Caco-2 (cell line): ENCODE data around the gene OGDH. TPM values are rescaled to one million over a fixed set of nuclear protein-coding genes. Genes with fewer than 3 reads are reported as not detected.

Experiments
- BruUV-seq: library from RNA; stranded (reverse); fragments of 400-500 nt; replicated peaks from 2 replicates; lab custom pipeline; 2021; lab: Mats Ljungman, UMichigan
- CTCF ChIA-PET: fragments of 300-600 bp; sonication (Branson Sonifier 250); formaldehyde crosslinking; loops from one replicate; lab custom pipeline; 2022; ENCODE audit warnings: antibody characterized with exemption; lab: Charles Lee
- POLR2A ChIA-PET: fragments of 300-600 bp; sonication (Branson Sonifier 250); formaldehyde crosslinking; loops from one replicate; lab custom pipeline; 2022; ENCODE audit warnings: antibody characterized with exemption; lab: Charles Lee
- DNase-seq, 2 experiments: peaks; one replicate each; pipeline versions ENCODE4 v3.0.0 to v3.0.0-alpha.2; 2020 to 2022
- H3K27me3 ChIP-seq: replicated peaks from 2 replicates; pipeline ENCODE4 v1.6.0; 2011; ENCODE audit warnings: low read length; ENCODE audit not compliant: control insufficient read depth, insufficient read depth
- H3K36me3 ChIP-seq: 2 replicates; pipeline ENCODE4 v1.5.1; 2011; ENCODE audit warnings: low read length; ENCODE audit not compliant: control insufficient read depth, insufficient read depth
- H3K4me1 ChIP-seq: fragments of 250-450 bp; sonication (Bioruptor Pico); 2 replicates; pipeline ENCODE4 v1.5.1; 2020; ENCODE audit warnings: mild to moderate bottlenecking
- H3K4me3 ChIP-seq: 2 replicates; pipeline ENCODE4 v1.5.1; 2011; ENCODE audit warnings: low read depth, mild to moderate bottlenecking, control low read depth, low read length
- H3K9me3 ChIP-seq: fragments of 250-450 bp; sonication (Bioruptor Pico); 2 replicates; pipeline ENCODE4 v1.5.1; 2020; ENCODE audit warnings: mild to moderate bottlenecking, moderate library complexity
- H3K27ac Mint-ChIP-seq: one replicate; pipeline ENCODE4 v1.8.0; 2022; ENCODE audit warnings: mixed read lengths; ENCODE audit not compliant: unreplicated experiment
- H3K27me3 Mint-ChIP-seq: one replicate; pipeline ENCODE4 v1.8.0; 2022; ENCODE audit warnings: mixed read lengths; ENCODE audit not compliant: insufficient read depth, unreplicated experiment
- H3K36me3 Mint-ChIP-seq: one replicate; pipeline ENCODE4 v1.8.0; 2022; ENCODE audit warnings: mild to moderate bottlenecking, mixed read lengths; ENCODE audit not compliant: insufficient read depth, unreplicated experiment
- H3K4me1 Mint-ChIP-seq: one replicate; pipeline ENCODE4 v1.8.0; 2022; ENCODE audit warnings: low read depth, mixed read lengths; ENCODE audit not compliant: unreplicated experiment
- H3K4me3 Mint-ChIP-seq: one replicate; pipeline ENCODE4 v1.8.0; 2022; ENCODE audit warnings: mild to moderate bottlenecking, moderate library complexity, mixed read lengths; ENCODE audit not compliant: unreplicated experiment
- H3K9me3 Mint-ChIP-seq: one replicate; pipeline ENCODE4 v1.8.0; 2022; ENCODE audit warnings: mixed read lengths; ENCODE audit not compliant: unreplicated experiment
- CTCF ChIP-seq, 2 experiments: fragments of 200-600 bp in 1 of 2; IDR thresholded peaks; 1 replicate in 1 of 2; 2 replicates in 1 of 2; pipeline versions ENCODE4 v1.5.1 to v1.8.0; 2011 to 2022; ENCODE audit warnings: antibody characterized with exemption in 1 of 2, control low read depth in 1 of 2, inconsistent platforms in 1 of 2, low read depth in 1 of 2, low read length in 1 of 2, mild to moderate bottlenecking in 1 of 2, moderate library complexity in 1 of 2; ENCODE audit not compliant: insufficient read depth in 1 of 2, severe bottlenecking in 1 of 2, unreplicated experiment in 1 of 2
- intact Hi-C: fragments of 100-400 bp; cut with micrococcal nuclease; formaldehyde crosslinking; loops from one replicate; pipeline ENCODE4 v1.10.0; 2022; ENCODE audit not compliant: unreplicated experiment
- total RNA-seq: library from RNA; stranded (reverse); gene quantifications from 2 replicates; pipeline ENCODE4 v1.2.3, GENCODE V29; 2022

OGDH gene
- total RNA-seq, 1 experiment from 2014 or later, result 62.1 TPM

DNA sequence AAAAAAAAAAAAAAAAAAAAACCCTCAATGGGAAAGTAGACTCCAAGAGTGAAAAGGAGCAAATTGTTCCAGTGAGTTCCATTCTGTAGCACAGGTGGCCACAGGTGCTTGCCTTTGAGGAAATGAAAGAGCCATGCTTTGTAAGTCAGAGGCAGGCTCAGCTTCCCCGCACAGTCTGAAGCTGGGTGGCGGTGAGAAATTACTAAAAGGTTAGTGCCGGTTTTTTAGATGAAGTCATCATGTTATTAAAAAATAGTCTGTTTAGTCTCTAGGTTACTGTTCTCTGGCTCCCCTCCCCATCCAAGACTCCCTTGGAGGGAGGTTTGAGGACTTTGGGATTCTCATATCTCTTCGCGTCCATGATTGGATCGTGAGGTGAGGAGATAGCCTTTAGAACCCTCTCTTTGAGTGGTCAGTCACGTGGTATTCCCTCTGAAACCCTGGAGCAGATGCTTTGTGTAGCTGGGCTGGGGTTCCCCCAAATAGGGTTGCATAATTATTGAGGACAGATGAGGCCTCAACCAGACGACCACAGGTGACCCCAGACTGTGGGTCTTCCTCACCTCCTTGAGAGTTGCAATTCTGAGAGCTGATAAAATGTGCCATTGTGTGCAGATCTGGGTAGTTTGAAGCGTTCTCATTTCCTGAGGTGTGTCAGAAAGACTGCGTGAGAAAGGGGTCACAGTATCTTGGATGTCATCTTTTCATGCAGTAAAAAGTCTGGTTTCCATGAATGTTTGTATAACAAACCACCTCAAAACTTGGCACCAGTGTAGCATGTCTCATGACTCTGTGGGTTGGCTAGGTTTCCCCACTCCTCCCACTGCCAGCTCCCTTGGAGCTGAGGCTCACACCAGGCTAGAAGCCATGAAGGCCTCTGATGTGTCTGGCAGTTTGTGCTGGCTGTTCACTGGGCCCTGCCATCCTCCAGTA lies 27.1 kb downstream of the OGDH start:
- H3K36me3 ChIP-seq, result no peaks in the 10 kb centered on the region; the same call in 1 of the 2 replicates
- intact Hi-C loops, result loop anchor here (1.0 kb wide), 2 partner anchors 15 to 27 kb away; partner anchors contain the start of gene OGDH
- H3K9me3 ChIP-seq, result no peaks in the 10 kb centered on the region
- H3K27me3 ChIP-seq, result no peaks in the 10 kb centered on the region
- Mint-ChIP-seq H3K4me1 (peaks cover 59% of the 10 kb centered on the region), H3K36me3 (peaks cover 70% of the 10 kb centered on the region), H3K27ac (peak overlapping the region; percentile 91), H3K9me3 (no peaks in the 10 kb centered on the region), H3K4me3 (no peak overlapping the region), H3K27me3 (no peaks in the 10 kb centered on the region)
- BruUV-seq, result TSS peak; percentile 82
- ChIA-PET CTCF (interaction anchor here (0.5 to 1.2 kb wide), 2 partner anchors 27 to 41 kb away, joined by 3 read pairs; partner anchors contain the start of gene OGDH), POLR2A (interaction anchor here (0.6 to 2.4 kb wide), 4 partner anchors 15 to 552 kb away, joined by 3 to 21 read pairs (median 4); partner anchors contain the start of gene OGDH)
- no peak for DNase-seq
- TF ChIP-seq CTCF (IDR thresholded peaks at IDR 0.05; ENCODE audit: insufficient read depth in 1 of 2, low read depth in 1 of 2, low read length in 1 of 2, severe bottlenecking in 1 of 2, unreplicated experiment in 1 of 2), result no peak
- H3K4me1 ChIP-seq, result peaks cover 52% of the 10 kb centered on the region
- H3K4me3 ChIP-seq, result no peak overlapping the region

- BruUV-seq, result no TSS peak
- no peaks in the 10 kb centered on the region for H3K9me3 Mint-ChIP-seq
- H3K4me3 Mint-ChIP-seq, result peak overlapping the region; percentile 49
- ChIA-PET POLR2A (interaction anchor here (0.6 to 2.4 kb wide), 4 partner anchors 15 to 351 kb away, joined by 3 to 21 read pairs (median 4); partner anchors contain the start of gene OGDH), CTCF (interaction anchor here (0.5 to 1.2 kb wide), 2 partner anchors 28 to 40 kb away, joined by 3 read pairs; partner anchors contain the start of gene OGDH)
- no peaks in the 10 kb centered on the region for H3K27me3 Mint-ChIP-seq
- H3K9me3 ChIP-seq, result no peaks in the 10 kb centered on the region
- H3K36me3 Mint-ChIP-seq, result peaks cover 63% of the 10 kb centered on the region
- DNase-seq, result peak; percentile 55 to 68
- peak overlapping the region; percentile 91 for H3K27ac Mint-ChIP-seq
- H3K27me3 ChIP-seq, result no peaks in the 10 kb centered on the region
- no peak for TF ChIP-seq CTCF (IDR thresholded peaks at IDR 0.05; ENCODE audit: insufficient read depth in 1 of 2, low read depth in 1 of 2, low read length in 1 of 2, severe bottlenecking in 1 of 2, unreplicated experiment in 1 of 2)
- peaks cover 67% of the 10 kb centered on the region for H3K4me1 Mint-ChIP-seq
- intact Hi-C loops, result loop anchor here (1.0 kb wide), 2 partner anchors 16 to 28 kb away; partner anchors contain the start of gene OGDH
- H3K4me1 ChIP-seq, result peaks cover 60% of the 10 kb centered on the region
- no peak overlapping the region for H3K4me3 ChIP-seq
- H3K36me3 ChIP-seq, result no peaks in the 10 kb centered on the region; the same call in 1 of the 2 replicates
These were observed 27.9 kb downstream of the OGDH start for GRCh38 chr7:44634187-44634838.
